Measurements from ENCODE around the gene BMP8B. TPM values are rescaled to one million over a fixed set of nuclear protein-coding genes. Genes with fewer than 3 reads are reported as not detected.
"Not testable (repeated sequence)": the region's sequence is repeated elsewhere in the genome, so short reads cannot be mapped to it uniquely, and the experiment has no call there.

The BMP8B gene
- total and polyA plus RNA-seq, 2 donors = 0.14 to 0.16 TPM

GRCh38 chr1:39798859-39799769 is 10.4 kb upstream of the BMP8B start:
- 52% methylated on average over 22 of the region's 26 CpGs for WGBS
- H3K27me3 ChIP-seq (ENCODE audit: control insufficient read depth in 2 of 2, insufficient read depth in 1 of 2, low read length in 1 of 2); H3K9me3 ChIP-seq (ENCODE audit: control insufficient read depth in 2 of 2, insufficient read depth in 1 of 2, low read length in 1 of 2); H3K36me3 ChIP-seq (ENCODE audit: control insufficient read depth in 2 of 2, insufficient read depth in 2 of 2, low read length in 1 of 2); H3K4me1 ChIP-seq (ENCODE audit: control insufficient read depth in 2 of 2, insufficient read depth in 2 of 2, low read length in 2 of 2); H3K27ac ChIP-seq (ENCODE audit: low read depth in 1 of 2, low read length in 1 of 2): not testable (repeated sequence)
- peak; percentile 50 to 89 (median 68) for DNase-seq (ENCODE audit: low read depth in 6 of 9, low spot score in 9 of 9)
- peak overlapping the region in 1 of 2 donors; percentile 30 for H3K4me3 ChIP-seq (ENCODE audit: low read length in 2 of 2)

- peaks cover 0 to 6% of the 10 kb centered on the region in 2 donors for H3K4me1 ChIP-seq (ENCODE audit: control insufficient read depth in 2 of 2, insufficient read depth in 2 of 2, low read length in 2 of 2)
- peaks cover 4 to 24% of the 10 kb centered on the region in 2 donors for H3K27me3 ChIP-seq (ENCODE audit: control insufficient read depth in 2 of 2, insufficient read depth in 1 of 2, low read length in 1 of 2)
- H3K4me3 ChIP-seq (ENCODE audit: low read length in 2 of 2) = no peak overlapping the region
- H3K9me3 ChIP-seq (ENCODE audit: control insufficient read depth in 2 of 2, insufficient read depth in 1 of 2, low read length in 1 of 2) = peaks cover 0 to 6% of the 10 kb centered on the region in 2 donors
- 93% methylated on average over 1 of the region's 1 CpG for WGBS
- DNase-seq (ENCODE audit: low read depth in 6 of 9, low spot score in 9 of 9) = no peak
- H3K27ac ChIP-seq (ENCODE audit: low read depth in 1 of 2, low read length in 1 of 2) = no peak overlapping the region
- no peaks in the 10 kb centered on the region for H3K36me3 ChIP-seq (ENCODE audit: control insufficient read depth in 2 of 2, insufficient read depth in 2 of 2, low read length in 1 of 2)
Observed at GRCh38 chr1:39795651-39796050, 7.0 kb upstream of the BMP8B start.

GRCh38 chr1:39791838-39792237 is 3.2 kb upstream of the BMP8B start:
- WGBS = 96% methylated on average over 2 of the region's 2 CpGs
- peaks cover 2 to 3% of the 10 kb centered on the region in 2 donors for H3K4me1 ChIP-seq (ENCODE audit: control insufficient read depth in 2 of 2, insufficient read depth in 2 of 2, low read length in 2 of 2)
- no peak overlapping the region for H3K27ac ChIP-seq (ENCODE audit: low read depth in 1 of 2, low read length in 1 of 2)
- no peak for DNase-seq (ENCODE audit: low read depth in 6 of 9, low spot score in 9 of 9)
- no peaks in the 10 kb centered on the region for H3K9me3 ChIP-seq (ENCODE audit: control insufficient read depth in 2 of 2, insufficient read depth in 1 of 2, low read length in 1 of 2)
- peaks cover 32 to 54% of the 10 kb centered on the region in 2 donors for H3K27me3 ChIP-seq (ENCODE audit: control insufficient read depth in 2 of 2, insufficient read depth in 1 of 2, low read length in 1 of 2)
- no peak overlapping the region for H3K4me3 ChIP-seq (ENCODE audit: low read length in 2 of 2)
- H3K36me3 ChIP-seq (ENCODE audit: control insufficient read depth in 2 of 2, insufficient read depth in 2 of 2, low read length in 1 of 2) = no peaks in the 10 kb centered on the region

- no peak for DNase-seq (ENCODE audit: low read depth in 6 of 9, low spot score in 9 of 9)
- no peak overlapping the region for H3K4me3 ChIP-seq (ENCODE audit: low read length in 2 of 2)
- WGBS = 54% methylated on average over 15 of the region's 15 CpGs
Observed at GRCh38 chr1:39789571-39790110, 976 bp upstream of the BMP8B start.

GRCh38 chr1:39788426-39788757 is 273 bp downstream of the BMP8B start:
- H3K9me3 ChIP-seq (ENCODE audit: control insufficient read depth in 2 of 2, insufficient read depth in 1 of 2, low read length in 1 of 2) = no peaks in the 10 kb centered on the region
- H3K36me3 ChIP-seq (ENCODE audit: control insufficient read depth in 2 of 2, insufficient read depth in 2 of 2, low read length in 1 of 2) = no peaks in the 10 kb centered on the region
- H3K4me1 ChIP-seq (ENCODE audit: control insufficient read depth in 2 of 2, insufficient read depth in 2 of 2, low read length in 2 of 2) = peaks cover 2 to 3% of the 10 kb centered on the region in 2 donors
- no peak overlapping the region for H3K27ac ChIP-seq (ENCODE audit: low read depth in 1 of 2, low read length in 1 of 2)
- no peak for DNase-seq (ENCODE audit: low read depth in 6 of 9, low spot score in 9 of 9)
- 7% methylated on average over 51 of the region's 51 CpGs for WGBS
- H3K4me3 ChIP-seq (ENCODE audit: low read length in 2 of 2) = peak overlapping the region in 1 of 2 donors; percentile 47
- peaks cover 35 to 67% of the 10 kb centered on the region in 2 donors for H3K27me3 ChIP-seq (ENCODE audit: control insufficient read depth in 2 of 2, insufficient read depth in 1 of 2, low read length in 1 of 2)

More at GRCh38 chr1:39789571-39790110, 976 bp upstream of the BMP8B start:
- Histone ChIP-seq H3K27ac (ENCODE audit: low read depth in 1 of 2, low read length in 1 of 2) (no peak overlapping the region), H3K4me1 (ENCODE audit: control insufficient read depth in 2 of 2, insufficient read depth in 2 of 2, low read length in 2 of 2) (peaks cover 2 to 3% of the 10 kb centered on the region in 2 donors), H3K27me3 (ENCODE audit: control insufficient read depth in 2 of 2, insufficient read depth in 1 of 2, low read length in 1 of 2) (peaks cover 35 to 69% of the 10 kb centered on the region in 2 donors), H3K36me3 (ENCODE audit: control insufficient read depth in 2 of 2, insufficient read depth in 2 of 2, low read length in 1 of 2) (no peaks in the 10 kb centered on the region), H3K9me3 (ENCODE audit: control insufficient read depth in 2 of 2, insufficient read depth in 1 of 2, low read length in 1 of 2) (no peaks in the 10 kb centered on the region)

GRCh38 chr1:39787964-39788363 is 701 bp downstream of the BMP8B start:
- not testable (repeated sequence) for H3K27ac ChIP-seq (ENCODE audit: low read depth in 1 of 2, low read length in 1 of 2); DNase-seq (ENCODE audit: low read depth in 6 of 9, low spot score in 9 of 9); H3K9me3 ChIP-seq (ENCODE audit: control insufficient read depth in 2 of 2, insufficient read depth in 1 of 2, low read length in 1 of 2); H3K4me3 ChIP-seq (ENCODE audit: low read length in 2 of 2); H3K36me3 ChIP-seq (ENCODE audit: control insufficient read depth in 2 of 2, insufficient read depth in 2 of 2, low read length in 1 of 2); H3K4me1 ChIP-seq (ENCODE audit: control insufficient read depth in 2 of 2, insufficient read depth in 2 of 2, low read length in 2 of 2)
- WGBS = 13% methylated on average over 53 of the region's 55 CpGs
- H3K27me3 ChIP-seq (ENCODE audit: control insufficient read depth in 2 of 2, insufficient read depth in 1 of 2, low read length in 1 of 2) = peaks cover 35 to 66% of the 10 kb centered on the region in 2 donors

- no peak overlapping the region for H3K27ac ChIP-seq (ENCODE audit: low read depth in 1 of 2, low read length in 1 of 2)
- H3K4me1 ChIP-seq (ENCODE audit: control insufficient read depth in 2 of 2, insufficient read depth in 2 of 2, low read length in 2 of 2) = peaks cover 2 to 3% of the 10 kb centered on the region in 2 donors
- WGBS = 76% methylated on average over 11 of the region's 11 CpGs
- no peak for DNase-seq (ENCODE audit: low read depth in 6 of 9, low spot score in 9 of 9)
- peaks cover 35 to 65% of the 10 kb centered on the region in 2 donors for H3K27me3 ChIP-seq (ENCODE audit: control insufficient read depth in 2 of 2, insufficient read depth in 1 of 2, low read length in 1 of 2)
- H3K9me3 ChIP-seq (ENCODE audit: control insufficient read depth in 2 of 2, insufficient read depth in 1 of 2, low read length in 1 of 2) = no peaks in the 10 kb centered on the region
- H3K4me3 ChIP-seq (ENCODE audit: low read length in 2 of 2) = no peak overlapping the region
- H3K36me3 ChIP-seq (ENCODE audit: control insufficient read depth in 2 of 2, insufficient read depth in 2 of 2, low read length in 1 of 2) = no peaks in the 10 kb centered on the region
Observed at GRCh38 chr1:39787468-39787867, 1.2 kb downstream of the BMP8B start.

- not testable (repeated sequence) for H3K4me1 ChIP-seq (ENCODE audit: control insufficient read depth in 2 of 2, insufficient read depth in 2 of 2, low read length in 2 of 2); H3K4me3 ChIP-seq (ENCODE audit: low read length in 2 of 2); H3K9me3 ChIP-seq (ENCODE audit: control insufficient read depth in 2 of 2, insufficient read depth in 1 of 2, low read length in 1 of 2); H3K36me3 ChIP-seq (ENCODE audit: control insufficient read depth in 2 of 2, insufficient read depth in 2 of 2, low read length in 1 of 2); H3K27ac ChIP-seq (ENCODE audit: low read depth in 1 of 2, low read length in 1 of 2); DNase-seq (ENCODE audit: low read depth in 6 of 9, low spot score in 9 of 9)
- 91% methylated on average over 4 of the region's 5 CpGs for WGBS
- peaks cover 35 to 63% of the 10 kb centered on the region in 2 donors for H3K27me3 ChIP-seq (ENCODE audit: control insufficient read depth in 2 of 2, insufficient read depth in 1 of 2, low read length in 1 of 2)
Observed at GRCh38 chr1:39787108-39787375, 1.6 kb downstream of the BMP8B start.

GRCh38 chr1:39786303-39787107 is 2.2 kb downstream of the BMP8B start:
- not testable (repeated sequence) for H3K4me1 ChIP-seq (ENCODE audit: control insufficient read depth in 2 of 2, insufficient read depth in 2 of 2, low read length in 2 of 2); H3K27ac ChIP-seq (ENCODE audit: low read depth in 1 of 2, low read length in 1 of 2); DNase-seq (ENCODE audit: low read depth in 6 of 9, low spot score in 9 of 9); H3K4me3 ChIP-seq (ENCODE audit: low read length in 2 of 2); H3K9me3 ChIP-seq (ENCODE audit: control insufficient read depth in 2 of 2, insufficient read depth in 1 of 2, low read length in 1 of 2); H3K36me3 ChIP-seq (ENCODE audit: control insufficient read depth in 2 of 2, insufficient read depth in 2 of 2, low read length in 1 of 2)
- WGBS = 98% methylated on average over 10 of the region's 12 CpGs
- H3K27me3 ChIP-seq (ENCODE audit: control insufficient read depth in 2 of 2, insufficient read depth in 1 of 2, low read length in 1 of 2) = peaks cover 33 to 59% of the 10 kb centered on the region in 2 donors
